SK-N-SH treated with all-trans-retinoic acid at 6 μM for 48 hours (cell line): ENCODE measurements around the gene LIMK2.

ENCODE experiments used
- ATAC-seq: fragments of 200-7000 bp; cut with Tn5 transposase; 3 replicates; pipeline ENCODE4 v1.9.1; 2020; ENCODE audit warnings: mild to moderate bottlenecking, moderate library complexity
- ARNTL ChIP-seq: fragments of 450-650 bp; formaldehyde crosslinking; IDR thresholded peaks from 2 replicates; pipeline ENCODE4 v1.5.0; 2020; ENCODE audit warnings: low read depth, mild to moderate bottlenecking, moderate library complexity, borderline replicate concordance
- BACH2 ChIP-seq: fragments of 250-450 bp; sonication (Bioruptor Pico); IDR thresholded peaks from 2 replicates; pipeline ENCODE4 v1.9.0; 2021; ENCODE audit warnings: mild to moderate bottlenecking, borderline replicate concordance
- CREB5 ChIP-seq: fragments of 250-450 bp; sonication (Bioruptor Pico); IDR thresholded peaks from 2 replicates; pipeline ENCODE4 v1.5.1; 2020; ENCODE audit warnings: low read depth, mild to moderate bottlenecking, moderate library complexity
- CSDC2 ChIP-seq: fragments of 250-450 bp; sonication (Bioruptor Pico); IDR thresholded peaks from 2 replicates; pipeline ENCODE4 v1.5.0; 2020; ENCODE audit warnings: mild to moderate bottlenecking, moderate library complexity
- ESRRG ChIP-seq: fragments of 250-450 bp; sonication (Bioruptor Pico); IDR thresholded peaks from 2 replicates; pipeline ENCODE4 v1.6.1; 2021; ENCODE audit warnings: mild to moderate bottlenecking
- GLIS3 ChIP-seq: fragments of 250-450 bp; sonication (Bioruptor Pico); IDR thresholded peaks from 2 replicates; pipeline ENCODE4 v1.5.0; 2020; ENCODE audit warnings: mild to moderate bottlenecking, moderate library complexity
- ISL1 ChIP-seq: fragments of 250-450 bp; sonication (Bioruptor Pico); IDR thresholded peaks from 2 replicates; pipeline ENCODE4 v2.1.2; 2022; ENCODE audit warnings: mild to moderate bottlenecking, moderate library complexity
- OSR1 ChIP-seq: fragments of 250-450 bp; sonication (Bioruptor Pico); IDR thresholded peaks from 2 replicates; pipeline ENCODE4 v1.8.0; 2022; ENCODE audit warnings: moderate library complexity, mild to moderate bottlenecking, inconsistent platforms
- PPARA ChIP-seq: fragments of 250-450 bp; sonication (Bioruptor Pico); IDR thresholded peaks from 2 replicates; pipeline ENCODE4 v1.5.0; 2020; ENCODE audit warnings: mild to moderate bottlenecking, borderline replicate concordance
- RARB ChIP-seq: fragments of 250-450 bp; sonication (Bioruptor Pico); IDR thresholded peaks from 2 replicates; pipeline ENCODE4 v1.8.0; 2021; ENCODE audit warnings: mild to moderate bottlenecking, moderate library complexity
- SNAI2 ChIP-seq: fragments of 250-450 bp; sonication (Bioruptor Pico); IDR thresholded peaks from 2 replicates; pipeline ENCODE4 v1.5.0; 2020; ENCODE audit warnings: mild to moderate bottlenecking, moderate library complexity
- TCF4 ChIP-seq: fragments of 250-450 bp; sonication (Bioruptor Pico); IDR thresholded peaks from 2 replicates; pipeline ENCODE4 v1.8.0; 2021; ENCODE audit warnings: mild to moderate bottlenecking, moderate library complexity, borderline replicate concordance
- TOX ChIP-seq: fragments of 250-450 bp; sonication (Bioruptor Pico); IDR thresholded peaks from 2 replicates; pipeline ENCODE4 v1.8.0; 2021; ENCODE audit warnings: mild to moderate bottlenecking, moderate library complexity, borderline replicate concordance
- ZC3H10 ChIP-seq: fragments of 250-450 bp; sonication (Bioruptor Pico); IDR thresholded peaks from 2 replicates; pipeline ENCODE4 v1.5.1; 2021; ENCODE audit warnings: mild to moderate bottlenecking, moderate library complexity
- ZFP3 ChIP-seq: fragments of 250-450 bp; sonication (Bioruptor Pico); IDR thresholded peaks from 2 replicates; pipeline ENCODE4 v1.5.0; 2020; ENCODE audit warnings: mild to moderate bottlenecking, moderate library complexity
- ZFP30 ChIP-seq: fragments of 450-650 bp; formaldehyde crosslinking; IDR thresholded peaks from 2 replicates; pipeline ENCODE4 v1.5.0; 2022; ENCODE audit warnings: mild to moderate bottlenecking, moderate library complexity
- ZNF565 ChIP-seq: fragments of 450-650 bp; formaldehyde crosslinking; conservative IDR thresholded peaks from 2 replicates; pipeline ENCODE4 v1.5.0; 2020; ENCODE audit warnings: low read depth, mild to moderate bottlenecking, moderate library complexity
- ZNF70 ChIP-seq: fragments of 450-650 bp; formaldehyde crosslinking; IDR thresholded peaks from 2 replicates; pipeline ENCODE4 v1.5.0; 2020; ENCODE audit warnings: mild to moderate bottlenecking, moderate library complexity
- ZNF8 ChIP-seq: fragments of 450-650 bp; formaldehyde crosslinking; IDR thresholded peaks from 2 replicates; pipeline ENCODE4 v1.5.0; 2020; ENCODE audit warnings: mild to moderate bottlenecking, moderate library complexity
- TF ChIP-seq, protein P1 (sequence below): fragments of 250-450 bp; sonication (Bioruptor Pico); IDR thresholded peaks from 2 replicates; pipeline ENCODE4 v1.5.1; 2021; ENCODE audit warnings: mild to moderate bottlenecking, moderate library complexity
- TF ChIP-seq, protein P2 (sequence below): fragments of 250-450 bp; sonication (Bioruptor Pico); IDR thresholded peaks from 2 replicates; pipeline ENCODE4 v1.8.0; 2021; ENCODE audit warnings: low read depth, mild to moderate bottlenecking, moderate library complexity, borderline replicate concordance

LIMK2 gene

GRCh38 chr22:31275018-31275417 lies 62.9 kb downstream of the LIMK2 start (continued):
- TF ChIP-seq SNAI2 (no peak), RARB (CRISPR knock-in tag) (no peak)

- no peak for ATAC-seq
- TF ChIP-seq ZNF70 (CRISPR knock-in tag) (no peak), GLIS3 (no peak), ZFP3 (CRISPR knock-in tag) (no peak), SNAI2 (no peak)
- TF ChIP-seq, protein P1, sequence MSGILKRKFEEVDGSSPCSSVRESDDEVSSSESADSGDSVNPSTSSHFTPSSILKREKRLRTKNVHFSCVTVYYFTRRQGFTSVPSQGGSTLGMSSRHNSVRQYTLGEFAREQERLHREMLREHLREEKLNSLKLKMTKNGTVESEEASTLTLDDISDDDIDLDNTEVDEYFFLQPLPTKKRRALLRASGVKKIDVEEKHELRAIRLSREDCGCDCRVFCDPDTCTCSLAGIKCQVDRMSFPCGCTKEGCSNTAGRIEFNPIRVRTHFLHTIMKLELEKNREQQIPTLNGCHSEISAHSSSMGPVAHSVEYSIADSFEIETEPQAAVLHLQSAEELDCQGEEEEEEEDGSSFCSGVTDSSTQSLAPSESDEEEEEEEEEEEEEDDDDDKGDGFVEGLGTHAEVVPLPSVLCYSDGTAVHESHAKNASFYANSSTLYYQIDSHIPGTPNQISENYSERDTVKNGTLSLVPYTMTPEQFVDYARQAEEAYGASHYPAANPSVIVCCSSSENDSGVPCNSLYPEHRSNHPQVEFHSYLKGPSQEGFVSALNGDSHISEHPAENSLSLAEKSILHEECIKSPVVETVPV, result no peak
- TF ChIP-seq, all 23 proteins: peak for 0
Measured at GRCh38 chr22:31275576-31275975, 63.5 kb downstream of the LIMK2 start.

DNA sequence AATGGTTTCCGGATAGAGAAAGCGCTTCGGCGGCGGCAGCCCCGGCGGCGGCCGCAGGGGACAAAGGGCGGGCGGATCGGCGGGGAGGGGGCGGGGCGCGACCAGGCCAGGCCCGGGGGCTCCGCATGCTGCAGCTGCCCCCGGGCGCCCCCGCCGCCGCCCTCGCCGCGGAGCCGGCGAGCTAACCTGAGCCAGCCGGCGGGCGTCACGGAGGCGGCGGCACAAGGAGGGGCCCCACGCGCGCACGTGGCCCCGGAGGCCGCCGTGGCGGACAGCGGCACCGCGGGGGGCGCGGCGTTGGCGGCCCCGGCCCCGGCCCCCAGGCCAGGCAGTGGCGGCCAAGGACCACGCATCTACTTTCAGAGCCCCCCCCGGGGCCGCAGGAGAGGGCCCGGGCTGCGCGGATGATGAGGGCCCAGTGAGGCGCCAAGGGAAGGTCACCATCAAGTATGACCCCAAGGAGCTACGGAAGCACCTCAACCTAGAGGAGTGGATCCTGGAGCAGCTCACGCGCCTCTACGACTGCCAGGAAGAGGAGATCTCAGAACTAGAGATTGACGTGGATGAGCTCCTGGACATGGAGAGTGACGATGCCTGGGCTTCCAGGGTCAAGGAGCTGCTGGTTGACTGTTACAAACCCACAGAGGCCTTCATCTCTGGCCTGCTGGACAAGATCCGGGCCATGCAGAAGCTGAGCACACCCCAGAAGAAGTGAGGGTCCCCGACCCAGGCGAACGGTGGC lies 64.5 kb downstream of the LIMK2 start:
- no peak for ATAC-seq
- TF ChIP-seq TCF4 (no peak), GLIS3 (no peak), ZFP30 (CRISPR knock-in tag) (no peak), BACH2 (CRISPR knock-in tag) (no peak), ZC3H10 (CRISPR knock-in tag) (no peak), ZFP3 (CRISPR knock-in tag) (no peak), ARNTL (CRISPR knock-in tag) (no peak), RARB (CRISPR knock-in tag) (no peak), ZNF8 (CRISPR knock-in tag) (no peak), ESRRG (CRISPR knock-in tag) (no peak), CSDC2 (no peak), OSR1 (CRISPR knock-in tag) (no peak), ZNF565 (CRISPR knock-in tag) (no peak), PPARA (CRISPR knock-in tag) (no peak), CREB5 (no peak)
- TF ChIP-seq, all 23 proteins: peak for 0

DNA sequence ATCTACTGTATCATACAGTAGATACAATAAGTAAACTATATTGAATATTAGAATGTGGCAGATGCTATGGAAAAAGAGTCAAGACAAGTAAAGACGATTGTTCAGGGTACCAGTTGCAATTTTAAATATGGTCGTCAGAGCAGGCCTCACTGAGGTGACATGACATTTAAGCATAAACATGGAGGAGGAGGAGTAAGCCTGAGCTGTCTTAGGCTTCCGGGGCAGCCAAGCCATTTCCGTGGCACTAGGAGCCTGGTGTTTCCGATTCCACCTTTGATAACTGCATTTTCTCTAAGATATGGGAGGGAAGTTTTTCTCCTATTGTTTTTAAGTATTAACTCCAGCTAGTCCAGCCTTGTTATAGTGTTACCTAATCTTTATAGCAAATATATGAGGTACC lies 65.6 kb downstream of the LIMK2 start:
- TF ChIP-seq ZNF70 (CRISPR knock-in tag) (no peak), ZC3H10 (CRISPR knock-in tag) (no peak), PPARA (CRISPR knock-in tag) (no peak), TOX (CRISPR knock-in tag) (no peak), TCF4 (no peak), OSR1 (CRISPR knock-in tag) (no peak), BACH2 (CRISPR knock-in tag) (no peak), ZFP30 (CRISPR knock-in tag) (no peak), ISL1 (no peak), ZFP3 (CRISPR knock-in tag) (no peak), RARB (CRISPR knock-in tag) (no peak)
- TF ChIP-seq, protein P1, result no peak
- TF ChIP-seq, protein P2, sequence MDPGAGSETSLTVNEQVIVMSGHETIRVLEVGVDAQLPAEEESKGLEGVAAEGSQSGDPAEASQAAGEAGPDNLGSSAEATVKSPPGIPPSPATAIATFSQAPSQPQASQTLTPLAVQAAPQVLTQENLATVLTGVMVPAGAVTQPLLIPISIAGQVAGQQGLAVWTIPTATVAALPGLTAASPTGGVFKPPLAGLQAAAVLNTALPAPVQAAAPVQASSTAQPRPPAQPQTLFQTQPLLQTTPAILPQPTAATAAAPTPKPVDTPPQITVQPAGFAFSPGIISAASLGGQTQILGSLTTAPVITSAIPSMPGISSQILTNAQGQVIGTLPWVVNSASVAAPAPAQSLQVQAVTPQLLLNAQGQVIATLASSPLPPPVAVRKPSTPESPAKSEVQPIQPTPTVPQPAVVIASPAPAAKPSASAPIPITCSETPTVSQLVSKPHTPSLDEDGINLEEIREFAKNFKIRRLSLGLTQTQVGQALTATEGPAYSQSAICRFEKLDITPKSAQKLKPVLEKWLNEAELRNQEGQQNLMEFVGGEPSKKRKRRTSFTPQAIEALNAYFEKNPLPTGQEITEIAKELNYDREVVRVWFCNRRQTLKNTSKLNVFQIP (CRISPR knock-in tag), result no peak
- TF ChIP-seq, all 23 proteins: peak for 0
- no peak for ATAC-seq

DNA sequence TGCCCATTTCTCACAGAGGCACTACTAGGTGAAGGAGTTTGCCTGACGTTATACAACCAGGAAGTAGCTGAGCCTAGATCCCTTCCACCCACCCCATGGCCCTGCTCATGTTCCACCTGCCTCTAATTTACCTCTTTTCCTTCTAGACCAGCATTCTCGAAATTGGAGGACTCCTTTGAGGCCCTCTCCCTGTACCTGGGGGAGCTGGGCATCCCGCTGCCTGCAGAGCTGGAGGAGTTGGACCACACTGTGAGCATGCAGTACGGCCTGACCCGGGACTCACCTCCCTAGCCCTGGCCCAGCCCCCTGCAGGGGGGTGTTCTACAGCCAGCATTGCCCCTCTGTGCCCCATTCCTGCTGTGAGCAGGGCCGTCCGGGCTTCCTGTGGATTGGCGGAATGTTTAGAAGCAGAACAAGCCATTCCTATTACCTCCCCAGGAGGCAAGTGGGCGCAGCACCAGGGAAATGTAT lies 66.1 kb downstream of the LIMK2 start:
- ATAC-seq, result no peak
- TF ChIP-seq ESRRG (CRISPR knock-in tag) (no peak), PPARA (CRISPR knock-in tag) (no peak), ZNF8 (CRISPR knock-in tag) (no peak), ZC3H10 (CRISPR knock-in tag) (no peak)
- TF ChIP-seq, protein P2 (CRISPR knock-in tag), result no peak
- TF ChIP-seq, all 23 proteins: peak for 0
